Epithelial cell of esophagus (primary cell): ENCODE measurements around the gene PAPSS1.
"Not testable (repeated sequence)": the region's sequence is repeated elsewhere in the genome, so short reads cannot be mapped to it uniquely, and the experiment has no call there.

ENCODE experiments used
- DNase-seq: peaks from one replicate; pipeline ENCODE4 v3.0.0; 2010; ENCODE audit warnings: low read depth
- H3K4me3 ChIP-seq: 2 replicates; pipeline ENCODE4 v1.5.1; 2011; ENCODE audit warnings: mild to moderate bottlenecking, low read length, control low read depth
- TF ChIP-seq, protein P1 (sequence below): IDR thresholded peaks from 2 replicates; pipeline ENCODE4 v1.5.1; 2011; ENCODE audit warnings: low read depth, mild to moderate bottlenecking, low read length, control low read depth, inconsistent platforms; ENCODE audit not compliant: insufficient read depth; ENCODE audit errors: missing control alignments

Gene PAPSS1

GRCh38 chr4:107725281-107725859 lies 5.3 kb upstream of the PAPSS1 start:
- DNase-seq = peak; percentile 21
- no peak overlapping the region for H3K4me3 ChIP-seq
- TF ChIP-seq, protein P1, sequence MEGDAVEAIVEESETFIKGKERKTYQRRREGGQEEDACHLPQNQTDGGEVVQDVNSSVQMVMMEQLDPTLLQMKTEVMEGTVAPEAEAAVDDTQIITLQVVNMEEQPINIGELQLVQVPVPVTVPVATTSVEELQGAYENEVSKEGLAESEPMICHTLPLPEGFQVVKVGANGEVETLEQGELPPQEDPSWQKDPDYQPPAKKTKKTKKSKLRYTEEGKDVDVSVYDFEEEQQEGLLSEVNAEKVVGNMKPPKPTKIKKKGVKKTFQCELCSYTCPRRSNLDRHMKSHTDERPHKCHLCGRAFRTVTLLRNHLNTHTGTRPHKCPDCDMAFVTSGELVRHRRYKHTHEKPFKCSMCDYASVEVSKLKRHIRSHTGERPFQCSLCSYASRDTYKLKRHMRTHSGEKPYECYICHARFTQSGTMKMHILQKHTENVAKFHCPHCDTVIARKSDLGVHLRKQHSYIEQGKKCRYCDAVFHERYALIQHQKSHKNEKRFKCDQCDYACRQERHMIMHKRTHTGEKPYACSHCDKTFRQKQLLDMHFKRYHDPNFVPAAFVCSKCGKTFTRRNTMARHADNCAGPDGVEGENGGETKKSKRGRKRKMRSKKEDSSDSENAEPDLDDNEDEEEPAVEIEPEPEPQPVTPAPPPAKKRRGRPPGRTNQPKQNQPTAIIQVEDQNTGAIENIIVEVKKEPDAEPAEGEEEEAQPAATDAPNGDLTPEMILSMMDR = no peak

GRCh38 chr4:107723331-107723730 lies 3.3 kb upstream of the PAPSS1 start:
- H3K4me3 ChIP-seq = not testable (repeated sequence)
- DNase-seq = peak; percentile 53

- no peak for DNase-seq
- H3K4me3 ChIP-seq = no peak overlapping the region
- TF ChIP-seq, protein P1 = no peak
Measured at GRCh38 chr4:107721436-107722100, 1.5 kb upstream of the PAPSS1 start.

GRCh38 chr4:107719207-107719921 lies 670 bp downstream of the PAPSS1 start:
- H3K4me3 ChIP-seq = peak overlapping the region; percentile 80
- TF ChIP-seq, protein P1 = no peak
- DNase-seq = peak; percentile 68

- DNase-seq = peak; percentile 20
- peak overlapping the region; percentile 80 for H3K4me3 ChIP-seq
- TF ChIP-seq, protein P1 = no peak
Measured at GRCh38 chr4:107718351-107718965, 1.6 kb downstream of the PAPSS1 start.

GRCh38 chr4:107714256-107714655 lies 5.8 kb downstream of the PAPSS1 start:
- TF ChIP-seq, protein P1 = no peak
- DNase-seq = peak; percentile 23
- H3K4me3 ChIP-seq = no peak overlapping the region

- TF ChIP-seq, protein P1 = no peak
- no peak for DNase-seq
- no peak overlapping the region for H3K4me3 ChIP-seq
Measured at GRCh38 chr4:107712236-107712635, 7.8 kb downstream of the PAPSS1 start.
